Upper lobe of left lung (tissue), 6 donors: ENCODE measurements around the gene TP53I13. TPM values are rescaled to one million over a fixed set of nuclear protein-coding genes. Genes with fewer than 3 reads are reported as not detected.

ENCODE experiments used
- ATAC-seq, 2 donors: fragments of 200-7000 bp; cut with Tn5 transposase; one replicate each; pipeline ENCODE4 v1.9.1; 2022; ENCODE audit warnings: mild to moderate bottlenecking in 2 of 2, moderate library complexity in 2 of 2; ENCODE audit not compliant: low FRiP score in 2 of 2
- DNase-seq, 2 donors: peaks; one replicate each; pipeline ENCODE4 v3.0.0-alpha.2; 2019 to 2020
- H3K27ac ChIP-seq, 4 donors: fragments of 200-600 bp; sonication (generic); one replicate each; pipeline ENCODE4 v1.5.1; 2016 to 2019
- H3K27me3 ChIP-seq, 4 donors: fragments of 200-600 bp; sonication (generic); one replicate each; pipeline ENCODE4 v1.5.1; 2017 to 2019
- H3K36me3 ChIP-seq, 4 donors: fragments of 200-600 bp; sonication (generic); one replicate each; pipeline ENCODE4 v1.5.1; 2016 to 2019
- H3K4me1 ChIP-seq, 4 donors: fragments of 200-600 bp; sonication (generic); one replicate each; pipeline ENCODE4 v1.5.1; 2018 to 2019
- H3K4me3 ChIP-seq, 4 donors: fragments of 200-600 bp; sonication (generic); one replicate each; pipeline ENCODE4 v1.5.1; 2017 to 2019; ENCODE audit warnings: mild to moderate bottlenecking in 2 of 4, moderate library complexity in 1 of 4
- H3K9me3 ChIP-seq, 4 donors: fragments of 200-600 bp; sonication (generic); one replicate each; pipeline ENCODE4 v1.5.1; 2018 to 2019
- EP300 ChIP-seq, 4 donors: sonication (generic); formaldehyde crosslinking; IDR thresholded peaks; one replicate each; pipeline ENCODE4 v1.5.1; 2017; ENCODE audit warnings: antibody characterized with exemption in 4 of 4, control low read depth in 2 of 4
- POLR2A ChIP-seq, 4 donors: fragments of 450-650 bp; IDR thresholded peaks; one replicate each; pipeline ENCODE4 v1.5.1; 2016 to 2017; ENCODE audit warnings: antibody characterized with exemption in 4 of 4, mild to moderate bottlenecking in 2 of 4
- POLR2AphosphoS5 ChIP-seq, 2 donors: sonication (generic); formaldehyde crosslinking; IDR thresholded peaks; one replicate each; pipeline ENCODE4 v1.5.1; 2017; ENCODE audit warnings: antibody characterized with exemption in 2 of 2
- WGBS, 2 donors: methylation state at CpG; one replicate each; pipeline ENCODE4 v1.1.5; 2017 to 2018; 5-methylcytosine and 5-hydroxymethylcytosine counted together
- total RNA-seq, 6 donors: library from RNA; depleted of rRNA in 4 of 6; stranded (reverse); fragments of >200 nt in 4 of 6; gene quantifications; one replicate each; pipeline versions ENCODE4 v1.1.0 to v1.2.1, GENCODE V29; 2016 to 2021
- TF ChIP-seq, protein P1 (sequence below), 6 experiments: fragments of 450-650 bp in 4 of 6; fragments of 200-600 bp in 2 of 6; sonication (generic) in 2 of 6; IDR thresholded peaks; one replicate each; pipeline ENCODE4 v1.5.1; 2016 to 2019; ENCODE audit warnings: antibody characterized with exemption in 6 of 6
- donor health status: DM: no; HTN: no; CAD: no; lungs with moderate emphysema.
- donor health status: DM: no; HTN: yes; CAD: no; lungs with severe emphysema.

TP53I13 gene
- total RNA-seq, 6 donors from 2014 or later, result 57.3 to 178 (median 75.4) TPM

DNA sequence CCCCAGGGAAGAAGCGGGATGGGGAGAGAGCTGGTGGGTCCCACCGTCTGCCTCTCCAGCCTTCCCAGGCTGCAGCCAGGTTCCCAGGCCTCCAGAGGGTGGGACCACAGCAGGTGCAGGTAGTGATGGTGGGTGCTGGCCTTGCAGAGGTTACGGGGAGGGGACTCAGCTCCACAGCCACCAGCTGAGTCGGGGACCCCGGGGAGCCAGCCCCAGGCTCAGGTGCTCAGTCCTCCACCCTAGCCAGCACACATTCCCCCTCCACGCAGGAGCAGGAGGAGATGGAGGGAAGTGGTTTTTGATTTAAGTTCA, 5.0 kb downstream of the TP53I13 start:
- 88 to 92% methylated on average over 6 of the region's 6 CpGs for WGBS, 2 donors
- ATAC-seq (no peak), DNase-seq (peak in 1 of 2 donors; percentile 7)
- peaks cover 12 to 33% (median 22%) of the 10 kb centered on the region in 4 donors for H3K4me1 ChIP-seq
- no peak overlapping the region for H3K4me3 ChIP-seq
- no peaks in the 10 kb centered on the region for H3K9me3 ChIP-seq
- TF ChIP-seq POLR2AphosphoS5 (IDR thresholded peaks at IDR 0.05), result no peak
- no peak for TF ChIP-seq POLR2A (IDR thresholded peaks at IDR 0.05)
- TF ChIP-seq, protein P1, sequence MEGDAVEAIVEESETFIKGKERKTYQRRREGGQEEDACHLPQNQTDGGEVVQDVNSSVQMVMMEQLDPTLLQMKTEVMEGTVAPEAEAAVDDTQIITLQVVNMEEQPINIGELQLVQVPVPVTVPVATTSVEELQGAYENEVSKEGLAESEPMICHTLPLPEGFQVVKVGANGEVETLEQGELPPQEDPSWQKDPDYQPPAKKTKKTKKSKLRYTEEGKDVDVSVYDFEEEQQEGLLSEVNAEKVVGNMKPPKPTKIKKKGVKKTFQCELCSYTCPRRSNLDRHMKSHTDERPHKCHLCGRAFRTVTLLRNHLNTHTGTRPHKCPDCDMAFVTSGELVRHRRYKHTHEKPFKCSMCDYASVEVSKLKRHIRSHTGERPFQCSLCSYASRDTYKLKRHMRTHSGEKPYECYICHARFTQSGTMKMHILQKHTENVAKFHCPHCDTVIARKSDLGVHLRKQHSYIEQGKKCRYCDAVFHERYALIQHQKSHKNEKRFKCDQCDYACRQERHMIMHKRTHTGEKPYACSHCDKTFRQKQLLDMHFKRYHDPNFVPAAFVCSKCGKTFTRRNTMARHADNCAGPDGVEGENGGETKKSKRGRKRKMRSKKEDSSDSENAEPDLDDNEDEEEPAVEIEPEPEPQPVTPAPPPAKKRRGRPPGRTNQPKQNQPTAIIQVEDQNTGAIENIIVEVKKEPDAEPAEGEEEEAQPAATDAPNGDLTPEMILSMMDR (IDR thresholded peaks at IDR 0.05), result no peak
- TF ChIP-seq EP300 (IDR thresholded peaks at IDR 0.05), result no peak
- H3K27ac ChIP-seq, result no peak overlapping the region
- no peaks in the 10 kb centered on the region for H3K27me3 ChIP-seq
- peaks cover 11 to 60% (median 44%) of the 10 kb centered on the region in 4 donors for H3K36me3 ChIP-seq

DNA sequence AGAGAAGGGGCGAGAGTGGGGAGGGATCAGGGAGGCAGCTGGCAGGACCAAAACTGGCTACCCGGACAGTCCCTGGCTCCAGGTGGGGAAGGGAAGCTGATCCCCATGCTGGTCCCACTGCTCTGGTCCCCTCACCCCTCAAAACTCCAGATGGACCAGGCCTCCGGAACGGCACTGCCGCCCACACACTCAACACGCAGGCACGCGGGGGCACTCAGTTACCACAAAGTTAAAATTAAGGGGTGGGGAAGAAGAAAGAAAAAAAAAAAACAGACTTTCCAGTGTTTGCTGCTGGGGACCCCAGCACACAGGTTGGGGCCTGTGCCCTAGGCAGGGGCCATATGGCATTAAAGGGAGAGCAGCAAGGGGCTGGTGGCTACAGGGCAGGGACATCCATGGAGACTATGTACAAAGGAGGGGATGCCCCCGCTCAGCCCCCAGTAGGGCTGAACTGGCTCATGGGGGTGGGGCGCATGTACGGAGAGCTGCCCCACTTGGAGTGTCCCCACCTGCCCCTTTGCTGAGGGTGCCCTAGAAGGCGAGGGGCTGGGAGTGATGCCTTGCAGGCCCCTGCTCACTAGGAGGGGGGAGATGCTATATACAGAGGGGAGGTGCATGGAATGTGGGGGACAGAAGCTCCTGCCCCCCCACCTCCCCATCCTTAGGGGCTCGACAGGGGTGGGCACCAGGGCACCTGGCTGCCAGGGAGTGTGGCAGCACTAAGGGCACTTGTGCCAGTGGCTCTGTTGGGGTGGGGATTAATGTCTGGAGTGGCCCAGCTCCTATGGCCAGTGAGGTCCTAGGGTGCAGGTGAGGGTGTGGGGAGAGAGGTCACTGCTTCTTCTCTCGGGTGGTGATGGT, 5.6 kb downstream of the TP53I13 start:
- no peak for TF ChIP-seq POLR2AphosphoS5 (IDR thresholded peaks at IDR 0.05)
- TF ChIP-seq EP300 (IDR thresholded peaks at IDR 0.05), result no peak
- TF ChIP-seq, protein P1 (IDR thresholded peaks at IDR 0.05), result no peak
- no peak for TF ChIP-seq POLR2A (IDR thresholded peaks at IDR 0.05)
- WGBS, 2 donors, result 92 to 95% methylated on average over 13 to 14 of the region's 14 CpGs
- Histone ChIP-seq H3K27ac (no peak overlapping the region), H3K4me1 (peaks cover 9 to 28% (median 18%) of the 10 kb centered on the region in 4 donors), H3K27me3 (no peaks in the 10 kb centered on the region), H3K36me3 (peaks cover 11 to 61% (median 47%) of the 10 kb centered on the region in 4 donors), H3K4me3 (no peak overlapping the region), H3K9me3 (no peaks in the 10 kb centered on the region)
- DNase-seq (no peak), ATAC-seq (no peak)

DNA sequence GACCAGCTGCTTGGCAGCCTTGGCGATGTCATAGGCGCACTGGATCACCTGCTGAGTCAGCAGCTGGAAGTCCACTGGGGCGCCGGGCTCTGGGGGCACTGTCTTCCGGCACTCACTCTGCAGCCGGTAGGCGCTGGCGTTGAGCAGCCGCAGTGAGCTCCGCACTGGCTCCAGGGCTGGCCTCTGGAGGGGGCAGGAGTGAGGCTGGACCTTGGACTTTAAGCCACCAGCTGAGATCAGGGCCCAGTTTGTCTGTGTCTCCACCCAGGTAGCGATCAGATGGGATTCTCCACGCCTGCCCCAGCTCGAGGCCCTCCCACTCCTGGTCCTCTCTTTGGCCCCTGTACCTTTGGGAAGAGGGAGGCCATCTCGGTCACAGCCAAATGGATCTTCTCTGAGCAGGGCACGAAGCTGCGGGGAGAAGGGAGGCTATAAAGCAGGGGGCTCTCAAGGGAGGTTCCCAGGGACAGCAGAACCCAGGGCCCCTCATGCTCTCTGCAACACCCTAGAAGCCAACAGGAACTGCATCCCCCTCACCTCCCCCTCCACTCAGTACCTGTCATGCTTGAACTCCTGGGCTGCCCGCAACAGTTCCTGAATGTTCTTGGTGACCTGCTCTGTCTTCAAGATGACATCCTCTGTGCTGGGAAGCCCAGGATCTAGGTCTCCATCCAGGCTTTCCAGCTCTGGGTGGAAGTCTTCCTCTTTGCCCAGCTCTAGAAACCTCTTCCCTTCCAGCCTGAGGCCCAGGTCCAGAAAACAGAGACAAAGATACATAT, 6.4 kb downstream of the TP53I13 start:
- Histone ChIP-seq H3K4me1 (peaks cover 3 to 21% (median 14%) of the 10 kb centered on the region in 4 donors), H3K36me3 (peaks cover 11 to 61% (median 53%) of the 10 kb centered on the region in 4 donors), H3K27me3 (no peaks in the 10 kb centered on the region), H3K4me3 (no peak overlapping the region), H3K27ac (no peak overlapping the region), H3K9me3 (no peaks in the 10 kb centered on the region)
- 88 to 92% methylated on average over 6 to 13 of the region's 17 CpGs for WGBS, 2 donors
- ATAC-seq, result no peak
- DNase-seq, result no peak
- TF ChIP-seq POLR2A (IDR thresholded peaks at IDR 0.05) (no peak), EP300 (IDR thresholded peaks at IDR 0.05) (no peak), POLR2AphosphoS5 (IDR thresholded peaks at IDR 0.05) (no peak)
- TF ChIP-seq, protein P1 (IDR thresholded peaks at IDR 0.05), result no peak

DNA sequence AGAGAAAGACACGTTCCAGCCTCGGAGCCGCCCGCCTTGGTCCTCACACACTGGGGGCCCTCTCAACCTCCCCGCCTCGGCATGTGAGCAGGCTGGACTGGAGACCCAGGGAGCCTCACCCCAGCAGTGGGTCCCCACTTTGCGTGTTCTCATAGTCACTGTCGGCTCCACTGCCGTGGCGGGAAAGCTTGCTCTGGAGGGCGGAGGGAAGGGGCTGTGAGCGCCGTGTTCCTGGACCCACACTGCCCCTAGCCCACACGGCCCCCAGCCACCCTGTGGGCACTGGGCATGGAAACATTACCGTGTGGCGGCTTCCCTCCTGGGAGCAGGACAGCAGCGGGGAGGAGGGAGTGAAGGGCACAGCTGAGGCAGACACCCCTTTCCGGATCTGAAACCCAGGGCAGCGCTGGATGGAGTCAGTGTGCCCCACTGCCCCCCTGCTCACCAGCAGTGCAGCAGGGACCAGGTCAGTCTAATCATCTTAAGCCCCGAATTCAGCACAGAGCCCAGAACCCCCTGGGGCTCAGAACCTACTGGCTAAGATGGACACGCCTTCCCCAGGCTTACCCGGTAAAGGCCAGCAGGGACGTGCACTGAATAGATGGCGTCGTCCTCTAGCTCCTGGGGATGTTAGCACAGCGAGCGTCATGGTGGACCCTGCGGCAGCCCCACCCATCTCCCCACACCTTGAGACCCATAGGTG, 7.2 kb downstream of the TP53I13 start:
- DNase-seq, result no peak
- 92% methylated on average over 14 to 28 of the region's 28 CpGs for WGBS, 2 donors
- TF ChIP-seq POLR2A (IDR thresholded peaks at IDR 0.05), result no peak
- TF ChIP-seq, protein P1 (IDR thresholded peaks at IDR 0.05), result no peak
- Histone ChIP-seq H3K36me3 (peaks cover 11 to 66% (median 55%) of the 10 kb centered on the region in 4 donors), H3K4me3 (no peak overlapping the region), H3K9me3 (no peaks in the 10 kb centered on the region), H3K27me3 (no peaks in the 10 kb centered on the region), H3K27ac (no peak overlapping the region), H3K4me1 (peaks cover 10 to 24% (median 16%) of the 10 kb centered on the region in 4 donors)
- no peak for ATAC-seq
